Measurements from ENCODE around the gene IL22RA2. TPM values are rescaled to one million over a fixed set of nuclear protein-coding genes. Genes with fewer than 3 reads are reported as not detected.

Gene IL22RA2
- total RNA-seq, 1 experiment from 2014 or later, result not detected

GRCh38 chr6:137214931-137215330, 41.5 kb upstream of the IL22RA2 start:
- no peak for DNase-seq
- Mint-ChIP-seq H3K27me3 (ENCODE audit: insufficient read depth, unreplicated experiment) (no peaks in the 10 kb centered on the region), H3K27ac (ENCODE audit: unreplicated experiment) (no peak overlapping the region), H3K4me3 (ENCODE audit: unreplicated experiment) (no peak overlapping the region), H3K36me3 (ENCODE audit: insufficient read depth, unreplicated experiment) (peaks cover 52% of the 10 kb centered on the region), H3K4me1 (ENCODE audit: low read depth, unreplicated experiment) (peaks cover 23% of the 10 kb centered on the region), H3K9me3 (ENCODE audit: unreplicated experiment) (peaks cover 5% of the 10 kb centered on the region)
- CTCF ChIA-PET, result no interaction called here
- no peaks in the 10 kb centered on the region for H3K27me3 ChIP-seq (replicated peaks; ENCODE audit: control insufficient read depth, insufficient read depth, low read length)
- TF ChIP-seq CTCF (IDR thresholded peaks at IDR 0.05; ENCODE audit: insufficient read depth in 1 of 2, low read depth in 1 of 2, low read length in 1 of 2, severe bottlenecking in 1 of 2, unreplicated experiment in 1 of 2), result no peak
- no peak overlapping the region for H3K4me3 ChIP-seq (ENCODE audit: low read depth, low read length)
- H3K9me3 ChIP-seq, result peaks cover 10% of the 10 kb centered on the region
- intact Hi-C loops (cut with micrococcal nuclease; ENCODE audit: unreplicated experiment), result no loop called here
- POLR2A ChIA-PET, result no interaction called here
- peaks cover 2% of the 10 kb centered on the region; the same call in 1 of the 2 replicates for H3K36me3 ChIP-seq (ENCODE audit: control insufficient read depth, insufficient read depth, low read length)
- peaks cover 8% of the 10 kb centered on the region for H3K4me1 ChIP-seq
- no TSS peak for BruUV-seq (replicated peaks)

DNA sequence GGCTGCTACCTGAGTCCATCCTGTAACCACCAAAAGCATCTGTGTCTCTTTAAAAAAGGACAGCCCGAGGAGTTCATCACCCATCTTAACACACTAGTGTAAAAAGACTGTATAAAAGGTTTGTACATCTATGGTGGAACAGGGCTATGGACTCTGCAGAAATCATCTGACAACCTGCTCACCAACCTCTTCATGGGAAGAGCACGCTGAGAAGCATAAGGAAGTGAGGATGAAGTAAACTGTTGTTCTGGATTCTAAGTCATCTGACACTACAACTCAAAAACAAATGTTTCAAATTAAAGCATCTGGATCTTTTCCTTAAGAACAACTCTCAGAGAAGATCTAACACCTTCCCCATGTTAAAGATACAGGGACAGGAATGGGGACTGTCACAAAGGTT, 40.4 kb upstream of the IL22RA2 start:
- H3K4me1 Mint-ChIP-seq (ENCODE audit: low read depth, unreplicated experiment), result peaks cover 20% of the 10 kb centered on the region
- no peaks in the 10 kb centered on the region for H3K27me3 Mint-ChIP-seq (ENCODE audit: insufficient read depth, unreplicated experiment)
- Histone ChIP-seq H3K27me3 (replicated peaks; ENCODE audit: control insufficient read depth, insufficient read depth, low read length) (no peaks in the 10 kb centered on the region), H3K4me3 (ENCODE audit: low read depth, low read length) (no peak overlapping the region), H3K9me3 (peaks cover 18% of the 10 kb centered on the region), H3K36me3 (ENCODE audit: control insufficient read depth, insufficient read depth, low read length) (peaks cover 2% of the 10 kb centered on the region; the same call in 1 of the 2 replicates), H3K4me1 (peaks cover 5% of the 10 kb centered on the region; the same call in 1 of the 2 replicates)
- no peak for DNase-seq
- BruUV-seq (replicated peaks), result no TSS peak
- ChIA-PET CTCF (no interaction called here), POLR2A (no interaction called here)
- no peak overlapping the region for H3K27ac Mint-ChIP-seq (ENCODE audit: unreplicated experiment)
- peaks cover 14% of the 10 kb centered on the region for H3K9me3 Mint-ChIP-seq (ENCODE audit: unreplicated experiment)
- peaks cover 55% of the 10 kb centered on the region for H3K36me3 Mint-ChIP-seq (ENCODE audit: insufficient read depth, unreplicated experiment)
- no peak overlapping the region for H3K4me3 Mint-ChIP-seq (ENCODE audit: unreplicated experiment)
- intact Hi-C loops (cut with micrococcal nuclease; ENCODE audit: unreplicated experiment), result no loop called here
- no peak for TF ChIP-seq CTCF (IDR thresholded peaks at IDR 0.05; ENCODE audit: insufficient read depth in 1 of 2, low read depth in 1 of 2, low read length in 1 of 2, severe bottlenecking in 1 of 2, unreplicated experiment in 1 of 2)

- H3K9me3 Mint-ChIP-seq (ENCODE audit: unreplicated experiment), result peaks cover 14% of the 10 kb centered on the region
- H3K27me3 ChIP-seq (replicated peaks; ENCODE audit: control insufficient read depth, insufficient read depth, low read length), result no peaks in the 10 kb centered on the region
- no peak for TF ChIP-seq CTCF (IDR thresholded peaks at IDR 0.05; ENCODE audit: insufficient read depth in 1 of 2, low read depth in 1 of 2, low read length in 1 of 2, severe bottlenecking in 1 of 2, unreplicated experiment in 1 of 2)
- no peak for DNase-seq
- no peak overlapping the region for H3K27ac Mint-ChIP-seq (ENCODE audit: unreplicated experiment)
- no peak overlapping the region for H3K4me3 ChIP-seq (ENCODE audit: low read depth, low read length)
- peaks cover 18% of the 10 kb centered on the region for H3K9me3 ChIP-seq
- H3K27me3 Mint-ChIP-seq (ENCODE audit: insufficient read depth, unreplicated experiment), result no peaks in the 10 kb centered on the region
- POLR2A ChIA-PET, result no interaction called here
- H3K4me1 ChIP-seq, result peaks cover 5% of the 10 kb centered on the region; the same call in 1 of the 2 replicates
- peaks cover 20% of the 10 kb centered on the region for H3K4me1 Mint-ChIP-seq (ENCODE audit: low read depth, unreplicated experiment)
- no peak overlapping the region for H3K4me3 Mint-ChIP-seq (ENCODE audit: unreplicated experiment)
- peaks cover 3% of the 10 kb centered on the region; the same call in 1 of the 2 replicates for H3K36me3 ChIP-seq (ENCODE audit: control insufficient read depth, insufficient read depth, low read length)
- CTCF ChIA-PET, result no interaction called here
- BruUV-seq (replicated peaks), result no TSS peak
- intact Hi-C loops (cut with micrococcal nuclease; ENCODE audit: unreplicated experiment), result no loop called here
- peaks cover 55% of the 10 kb centered on the region for H3K36me3 Mint-ChIP-seq (ENCODE audit: insufficient read depth, unreplicated experiment)
Observed at GRCh38 chr6:137213331-137213740, 39.9 kb upstream of the IL22RA2 start.
